HG02981 (cell line): ENCODE measurements around the gene SCN1A.
"Not testable (repeated sequence)": the region's sequence is repeated elsewhere in the genome, so short reads cannot be mapped to it uniquely, and the experiment has no call there.

ENCODE experiments used
- ATAC-seq: cut with Tn5 transposase; IDR thresholded peaks from one replicate; pipeline ENCODE4 v1.9.1; 2021; ENCODE audit warnings: mild to moderate bottlenecking, moderate library complexity; ENCODE audit not compliant: unreplicated experiment

The SCN1A gene

GRCh38 chr2:165990846-165991245, 137.0 kb downstream of the SCN1A start:
- ATAC-seq, result no peak

- no peak for ATAC-seq
These were observed 138.0 kb downstream of the SCN1A start for GRCh38 chr2:165989851-165990250.

DNA sequence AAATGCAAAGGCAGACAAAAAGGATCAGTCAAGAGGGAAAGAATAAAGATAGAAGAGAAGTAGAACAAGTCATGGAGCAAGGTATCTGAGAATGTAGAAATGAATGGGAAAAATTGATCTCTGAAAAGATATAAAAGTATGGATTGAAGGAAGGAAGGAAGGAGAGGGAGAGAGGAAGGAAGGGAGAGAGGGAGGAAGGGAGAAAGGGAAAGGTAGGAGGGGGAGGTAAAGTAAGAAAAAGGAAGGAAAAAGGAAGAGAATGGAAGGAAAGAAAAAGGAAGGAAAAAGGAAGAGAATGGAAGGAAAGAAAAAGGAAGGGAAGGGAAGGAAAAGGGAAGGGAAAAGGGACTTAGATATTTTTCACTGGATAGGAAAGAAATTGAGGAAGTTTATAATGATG, 142.7 kb downstream of the SCN1A start:
- no peak for ATAC-seq

DNA sequence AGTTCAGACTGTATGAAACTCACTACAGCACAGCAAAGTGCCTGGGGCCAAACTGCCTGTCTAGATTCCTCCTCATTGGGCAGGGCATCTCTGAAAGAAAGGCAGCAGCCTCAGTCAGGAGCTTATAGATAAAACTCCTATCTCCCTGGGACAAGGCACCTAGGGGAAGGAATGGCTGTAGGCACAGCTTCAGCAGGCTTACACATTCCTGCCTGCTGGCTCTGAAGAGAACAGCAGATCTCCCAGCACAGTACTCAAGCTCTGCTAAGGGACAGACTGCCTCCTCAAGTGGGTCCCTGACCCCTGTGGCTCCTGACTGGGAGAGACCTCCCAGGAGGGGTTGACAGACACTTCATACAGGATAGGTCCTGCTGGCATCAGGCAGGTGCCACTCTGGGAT, 155.7 kb downstream of the SCN1A start:
- not testable (repeated sequence) for ATAC-seq

- ATAC-seq, result no peak
These were observed 157.2 kb downstream of the SCN1A start for GRCh38 chr2:165970663-165971062.

- no peak for ATAC-seq
These were observed 158.6 kb downstream of the SCN1A start for GRCh38 chr2:165969227-165969626.

GRCh38 chr2:165967746-165968145, 160.1 kb downstream of the SCN1A start:
- ATAC-seq, result no peak

GRCh38 chr2:165961818-165962217, 166.0 kb downstream of the SCN1A start:
- ATAC-seq, result no peak

GRCh38 chr2:165959371-165959770, 168.4 kb downstream of the SCN1A start:
- ATAC-seq, result no peak

DNA sequence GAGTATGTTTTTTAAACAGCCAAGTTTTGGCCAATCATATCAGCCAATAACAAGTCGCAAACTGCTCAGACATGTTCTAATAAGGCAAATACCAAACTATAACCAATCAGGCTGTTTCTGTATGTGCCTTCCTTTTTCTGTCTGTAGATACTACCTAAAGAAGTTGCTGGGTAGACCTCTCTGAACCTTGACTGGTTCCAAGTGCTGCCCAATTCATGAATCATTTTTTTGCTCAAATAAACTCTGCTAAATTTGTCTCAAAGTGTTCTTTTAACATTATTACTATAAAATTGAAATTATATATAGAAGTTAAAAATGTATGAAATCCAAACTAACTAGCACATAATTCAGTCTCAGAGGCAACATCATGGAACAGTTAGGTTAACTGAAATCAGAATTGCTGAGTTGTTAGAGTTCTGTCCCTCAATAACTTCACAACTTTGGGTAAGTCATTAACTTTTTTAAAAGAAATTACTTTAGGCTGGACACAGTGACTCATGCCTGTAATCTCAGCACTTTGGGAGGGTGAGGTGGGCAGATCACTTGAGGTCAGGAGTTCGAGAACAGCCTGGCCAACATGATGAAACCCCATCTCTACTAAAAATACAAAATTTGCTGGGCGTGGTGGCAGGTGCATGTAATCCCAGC, 169.4 kb downstream of the SCN1A start:
- no peak for ATAC-seq

DNA sequence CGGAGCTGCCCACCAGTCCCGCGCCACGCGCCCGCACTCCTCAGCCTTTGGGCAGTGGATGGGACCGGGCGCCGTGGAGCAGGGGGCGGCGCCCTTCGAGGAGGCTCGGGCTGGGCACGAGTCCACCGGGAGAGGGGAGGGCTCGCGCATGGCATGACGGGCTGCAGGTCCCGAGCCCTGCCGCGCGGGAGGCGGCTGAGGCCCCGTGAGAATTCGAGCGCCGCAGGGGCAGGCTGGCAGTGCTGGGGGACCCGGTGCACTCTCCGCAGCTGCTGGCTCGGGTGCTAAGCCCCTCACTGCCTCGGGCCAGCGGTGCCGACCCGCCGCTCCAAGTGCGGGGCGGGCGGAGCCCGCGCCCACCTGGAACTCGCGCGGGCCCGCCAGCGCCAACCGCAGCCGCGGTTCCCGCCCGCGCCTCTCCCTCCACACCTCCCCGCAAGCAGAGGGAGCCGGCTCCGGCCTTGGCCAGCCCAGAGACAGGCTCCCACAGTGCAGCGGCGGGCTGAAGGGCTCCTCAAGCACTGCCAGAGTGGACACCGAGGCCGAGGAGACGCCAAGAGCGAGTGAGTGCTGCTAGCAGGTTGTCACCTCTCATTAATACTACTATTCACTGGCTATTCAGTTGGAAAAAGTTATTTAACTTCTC, 170.7 kb downstream of the SCN1A start:
- no peak for ATAC-seq

- peak; percentile 92 for ATAC-seq
These were observed 173.9 kb downstream of the SCN1A start, which contains the start of gene TTC21B for GRCh38 chr2:165953655-165954606. TSS of gene TTC21B (minus strand) at chr2:165953776. CDS start at chr2:165953705, 71 bp downstream.

DNA sequence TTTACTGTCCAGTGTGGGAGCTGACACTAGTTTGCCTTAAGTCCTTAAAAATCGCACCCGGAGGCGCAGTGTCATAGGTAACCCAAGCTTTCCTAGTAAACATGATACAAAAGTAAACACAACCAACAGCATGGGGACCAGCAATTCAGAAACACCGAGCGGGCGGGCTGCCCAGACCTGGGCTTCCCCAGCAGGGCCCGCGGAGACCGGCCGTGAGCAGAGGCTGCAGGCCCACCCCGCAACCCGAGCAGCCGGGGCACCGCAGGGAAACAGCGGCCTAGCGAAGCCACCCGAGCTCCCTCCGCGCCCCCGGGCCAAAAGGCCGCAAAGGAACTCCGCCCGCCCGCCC, 174.5 kb downstream of the SCN1A start:
- ATAC-seq, result peak; percentile 33

GRCh38 chr2:165952741-165953211, 175.0 kb downstream of the SCN1A start:
- ATAC-seq, result no peak

- ATAC-seq, result no peak
These were observed 175.7 kb downstream of the SCN1A start for GRCh38 chr2:165952085-165952484.

GRCh38 chr2:165950438-165950837, 177.4 kb downstream of the SCN1A start:
- ATAC-seq, result no peak

DNA sequence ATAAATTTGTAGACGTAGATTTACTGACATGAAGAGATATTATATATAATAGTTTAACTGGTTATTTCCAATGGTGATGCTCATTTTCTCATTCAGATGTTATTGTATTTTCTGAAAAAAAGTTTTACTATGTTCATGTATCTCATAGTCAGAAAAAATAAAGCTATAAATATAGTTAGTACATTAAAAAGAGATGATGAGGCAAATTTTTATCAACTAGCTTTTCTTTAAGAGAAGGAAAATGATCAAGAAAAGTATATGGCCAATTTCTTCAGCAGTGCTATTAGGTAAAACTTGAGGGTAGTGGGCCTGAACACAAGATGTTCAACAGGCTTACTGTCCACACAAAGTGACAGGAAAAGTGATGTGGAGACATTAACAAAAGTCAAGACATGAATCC, 186.0 kb downstream of the SCN1A start:
- ATAC-seq, result no peak

GRCh38 chr2:165938237-165938636, 189.6 kb downstream of the SCN1A start:
- ATAC-seq, result no peak
